ENCODE results near the gene FAM20B.

DNA sequence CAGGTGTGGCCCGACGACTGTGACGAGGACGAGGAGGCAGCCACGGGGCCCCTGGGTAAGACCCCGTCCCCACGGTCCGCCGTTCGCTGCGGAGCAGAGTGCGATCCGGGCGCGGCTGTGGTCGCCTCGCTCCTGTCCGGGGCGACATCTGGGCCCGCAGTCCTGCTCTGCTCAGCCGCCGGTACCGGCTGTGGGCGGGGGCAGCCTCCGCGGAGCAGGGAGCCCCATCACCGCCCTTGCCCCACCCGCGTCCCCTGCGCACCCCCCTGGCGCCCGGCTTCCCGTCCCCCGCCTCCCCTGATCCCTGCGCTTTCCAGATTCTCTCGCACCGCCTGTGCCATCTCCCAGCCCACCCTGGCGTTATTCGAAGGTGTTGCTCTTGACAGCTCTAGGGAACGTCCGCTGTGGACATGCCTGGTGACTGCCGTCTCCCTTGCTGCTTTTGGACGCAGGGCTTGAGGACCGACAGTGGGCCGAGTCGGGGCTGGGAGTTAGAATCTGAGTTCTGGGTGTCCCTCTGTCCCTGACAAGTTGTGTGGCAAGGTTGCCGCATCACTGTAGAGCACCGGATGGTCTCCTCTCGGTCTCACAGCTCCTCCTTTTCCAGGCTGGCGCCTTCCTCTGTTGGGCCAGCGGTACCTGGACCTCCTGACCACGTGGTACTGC is 56.8 kb downstream of the FAM20B start:
- TF ChIP-seq CTCF (IDR thresholded peaks at IDR 0.05) (no peak), POLR2A (IDR thresholded peaks at IDR 0.05) (no peak), EP300 (IDR thresholded peaks at IDR 0.05) (no peak)
